Measurements from ENCODE around the gene MAN1A2.
"Not testable (repeated sequence)": the region's sequence is repeated elsewhere in the genome, so short reads cannot be mapped to it uniquely, and the experiment has no call there.

- TF ChIP-seq, protein P1, sequence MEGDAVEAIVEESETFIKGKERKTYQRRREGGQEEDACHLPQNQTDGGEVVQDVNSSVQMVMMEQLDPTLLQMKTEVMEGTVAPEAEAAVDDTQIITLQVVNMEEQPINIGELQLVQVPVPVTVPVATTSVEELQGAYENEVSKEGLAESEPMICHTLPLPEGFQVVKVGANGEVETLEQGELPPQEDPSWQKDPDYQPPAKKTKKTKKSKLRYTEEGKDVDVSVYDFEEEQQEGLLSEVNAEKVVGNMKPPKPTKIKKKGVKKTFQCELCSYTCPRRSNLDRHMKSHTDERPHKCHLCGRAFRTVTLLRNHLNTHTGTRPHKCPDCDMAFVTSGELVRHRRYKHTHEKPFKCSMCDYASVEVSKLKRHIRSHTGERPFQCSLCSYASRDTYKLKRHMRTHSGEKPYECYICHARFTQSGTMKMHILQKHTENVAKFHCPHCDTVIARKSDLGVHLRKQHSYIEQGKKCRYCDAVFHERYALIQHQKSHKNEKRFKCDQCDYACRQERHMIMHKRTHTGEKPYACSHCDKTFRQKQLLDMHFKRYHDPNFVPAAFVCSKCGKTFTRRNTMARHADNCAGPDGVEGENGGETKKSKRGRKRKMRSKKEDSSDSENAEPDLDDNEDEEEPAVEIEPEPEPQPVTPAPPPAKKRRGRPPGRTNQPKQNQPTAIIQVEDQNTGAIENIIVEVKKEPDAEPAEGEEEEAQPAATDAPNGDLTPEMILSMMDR (conservative IDR thresholded peaks at IDR 0.05; ENCODE audit: low read depth, low read length), result not testable (repeated sequence)
- not testable (repeated sequence) for TF ChIP-seq EZH2 (IDR thresholded peaks at IDR 0.05; ENCODE audit: low read length, unreplicated experiment)
Observed at GRCh38 chr1:117326035-117326434, 41.2 kb upstream of the MAN1A2 start.
